ENCODE measurements around the gene AQP12A.

DNA sequence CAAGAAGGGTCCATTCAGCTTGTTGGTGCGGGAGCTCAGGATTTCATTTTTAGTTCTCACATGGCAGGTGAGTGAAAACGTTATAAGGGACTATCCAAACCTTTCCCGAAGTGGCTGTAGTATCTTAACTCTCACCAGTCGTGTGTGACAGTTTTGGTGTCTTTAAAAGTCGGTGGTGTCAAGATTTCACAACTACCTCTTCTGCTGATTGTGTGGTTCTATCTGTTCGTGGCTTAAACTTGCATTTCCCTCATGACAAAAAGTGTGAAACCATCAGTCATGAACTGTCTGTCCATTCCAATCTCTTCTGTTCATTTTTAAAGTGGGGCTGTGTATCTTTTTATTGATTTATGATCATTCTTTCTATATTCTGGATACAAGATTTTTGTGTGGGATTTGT, 5.2 kb upstream of the AQP12A start:
- no peak for TF ChIP-seq CTCF (IDR thresholded peaks at IDR 0.05)
- TF ChIP-seq POLR2A (IDR thresholded peaks at IDR 0.05), result no peak

Measured in body of pancreas (tissue), 4 donors.